Uterus (tissue), 2 donors: ENCODE measurements around the gene UPK1A.

Experiments used
- CTCF ChIP-seq, 4 experiments: fragments of 200-600 bp in 2 of 4; fragments of 450-650 bp in 2 of 4; sonication (generic) in 2 of 4; IDR thresholded peaks; one replicate each; pipeline ENCODE4 v1.5.1; 2016 to 2019; ENCODE audit warnings: antibody characterized with exemption in 4 of 4, mild to moderate bottlenecking in 2 of 4, moderate library complexity in 1 of 4
- POLR2A ChIP-seq, 2 donors: fragments of 450-650 bp; IDR thresholded peaks; one replicate each; pipeline ENCODE4 v1.6.1; 2016; ENCODE audit warnings: antibody characterized with exemption in 2 of 2, mild to moderate bottlenecking in 1 of 2, moderate library complexity in 1 of 2

GRCh38 chr19:35670686-35671085 lies 4.4 kb downstream of the UPK1A start:
- TF ChIP-seq CTCF (IDR thresholded peaks at IDR 0.05) (no peak), POLR2A (IDR thresholded peaks at IDR 0.05) (no peak)
